Peyer's patch (tissue), 4 donors: Measurements from ENCODE around the gene WNK1. TPM values are rescaled to one million over a fixed set of nuclear protein-coding genes. Genes with fewer than 3 reads are reported as not detected.

Experiments
- DNase-seq, 3 donors: peaks; one replicate each; pipeline ENCODE4 v3.0.0-alpha.2; 2017 to 2019
- H3K27ac ChIP-seq, 4 donors: fragments of 200-600 bp; sonication (generic); one replicate each; pipeline ENCODE4 v1.5.1; 2016 to 2019
- H3K27me3 ChIP-seq, 2 donors: fragments of 200-600 bp; sonication (generic); one replicate each; pipeline ENCODE4 v1.5.1; 2019
- H3K36me3 ChIP-seq, 3 donors: fragments of 200-600 bp; sonication (generic); one replicate each; pipeline ENCODE4 v1.5.1; 2016 to 2019
- H3K4me1 ChIP-seq, 4 donors: fragments of 200-600 bp; sonication (generic); one replicate each; pipeline ENCODE4 v1.5.1; 2016 to 2019
- H3K4me3 ChIP-seq, 4 donors: fragments of 200-600 bp; sonication (generic); 1 replicate in 3 of 4; 2 replicates in 1 of 4; pipeline ENCODE4 v1.5.1; 2016 to 2019; ENCODE audit warnings: mild to moderate bottlenecking in 1 of 4
- H3K9me3 ChIP-seq, 4 donors: fragments of 200-600 bp; sonication (generic); one replicate each; pipeline ENCODE4 v1.5.1; 2016 to 2019; ENCODE audit warnings: mild to moderate bottlenecking in 1 of 4
- CTCF ChIP-seq, 6 experiments: fragments of 450-650 bp in 4 of 6; fragments of 200-600 bp in 2 of 6; sonication (generic) in 1 of 6; IDR thresholded peaks; one replicate each; pipeline ENCODE4 v1.5.1; 2017 to 2019; ENCODE audit warnings: antibody characterized with exemption in 6 of 6, mild to moderate bottlenecking in 3 of 6, moderate library complexity in 1 of 6
- POLR2A ChIP-seq, 2 donors: fragments of 450-650 bp; IDR thresholded peaks; one replicate each; pipeline ENCODE4 v1.5.1; 2017; ENCODE audit warnings: antibody characterized with exemption in 2 of 2, mild to moderate bottlenecking in 2 of 2, moderate library complexity in 2 of 2
- total RNA-seq, 4 donors: library from RNA; depleted of rRNA; stranded (reverse); fragments of >200 nt; gene quantifications; one replicate each; pipeline ENCODE4 v1.1.0, GENCODE V29; 2016

Gene WNK1
- total RNA-seq, 4 donors from 2014 or later: 83.2 to 198 (median 144) TPM

- Histone ChIP-seq H3K4me1 (peaks cover 0 to 24% (median 8%) of the 10 kb centered on the region in 4 donors), H3K36me3 (no peaks in the 10 kb centered on the region), H3K27ac (no peak overlapping the region), H3K27me3 (no peaks in the 10 kb centered on the region), H3K9me3 (no peaks in the 10 kb centered on the region), H3K4me3 (no peak overlapping the region)
- DNase-seq: no peak
- TF ChIP-seq CTCF (IDR thresholded peaks at IDR 0.05): no peak
- TF ChIP-seq POLR2A (IDR thresholded peaks at IDR 0.05): no peak
These were observed 37.6 kb downstream of the WNK1 start for GRCh38 chr12:789852-790563.

GRCh38 chr12:790608-791007 lies 38.2 kb downstream of the WNK1 start:
- TF ChIP-seq POLR2A (IDR thresholded peaks at IDR 0.05): no peak
- TF ChIP-seq CTCF (IDR thresholded peaks at IDR 0.05): no peak
- Histone ChIP-seq H3K27me3 (no peaks in the 10 kb centered on the region), H3K4me3 (no peak overlapping the region), H3K27ac (no peak overlapping the region), H3K4me1 (peaks cover 0 to 24% (median 8%) of the 10 kb centered on the region in 4 donors), H3K36me3 (no peaks in the 10 kb centered on the region), H3K9me3 (no peaks in the 10 kb centered on the region)
- no peak for DNase-seq

GRCh38 chr12:793037-793436 lies 40.7 kb downstream of the WNK1 start:
- TF ChIP-seq POLR2A (IDR thresholded peaks at IDR 0.05) (no peak), CTCF (IDR thresholded peaks at IDR 0.05) (no peak)
- H3K4me1 ChIP-seq: peaks cover 0 to 32% (median 8%) of the 10 kb centered on the region in 4 donors

GRCh38 chr12:793711-794110 lies 41.3 kb downstream of the WNK1 start:
- Histone ChIP-seq H3K9me3 (no peaks in the 10 kb centered on the region), H3K4me1 (peaks cover 0 to 28% (median 5%) of the 10 kb centered on the region in 4 donors), H3K36me3 (no peaks in the 10 kb centered on the region), H3K27me3 (no peaks in the 10 kb centered on the region), H3K27ac (no peak overlapping the region), H3K4me3 (no peak overlapping the region)
- TF ChIP-seq CTCF (IDR thresholded peaks at IDR 0.05): no peak
- TF ChIP-seq POLR2A (IDR thresholded peaks at IDR 0.05): no peak
- no peak for DNase-seq

More at GRCh38 chr12:793037-793436, 40.7 kb downstream of the WNK1 start:
- DNase-seq: no peak
- Histone ChIP-seq H3K27ac (no peak overlapping the region), H3K36me3 (no peaks in the 10 kb centered on the region), H3K4me3 (no peak overlapping the region), H3K9me3 (no peaks in the 10 kb centered on the region), H3K27me3 (no peaks in the 10 kb centered on the region)

GRCh38 chr12:795305-795704 lies 42.9 kb downstream of the WNK1 start:
- Histone ChIP-seq H3K4me1 (peaks cover 0 to 13% (median 3%) of the 10 kb centered on the region in 4 donors), H3K9me3 (no peaks in the 10 kb centered on the region), H3K4me3 (no peak overlapping the region), H3K27ac (no peak overlapping the region), H3K36me3 (no peaks in the 10 kb centered on the region), H3K27me3 (no peaks in the 10 kb centered on the region)
- TF ChIP-seq CTCF (IDR thresholded peaks at IDR 0.05) (no peak), POLR2A (IDR thresholded peaks at IDR 0.05) (no peak)
- DNase-seq: no peak
